T-helper 17 cell (primary cell): ENCODE data around the gene DHRS4. TPM values are rescaled to one million over a fixed set of nuclear protein-coding genes. Genes with fewer than 3 reads are reported as not detected.
A peak's percentile ranks its signal among the peaks of the same experiment; 100 is the strongest.
"Not testable (repeated sequence)": the region's sequence is repeated elsewhere in the genome, so short reads cannot be mapped to it uniquely, and the experiment has no call there.

Source experiments
- ATAC-seq: fragments of 150-1000 bp; cut with Tn5 transposase; 2 replicates; pipeline ENCODE4 v1.10.0; 2021; ENCODE audit warnings: mild to moderate bottlenecking, moderate library complexity
- DNase-seq, 3 donors: peaks; one replicate each; pipeline versions ENCODE4 v3.0.0 to v3.0.0-alpha.2; 2020 to 2021
- H3K9me3 ChIP-seq: one replicate; pipeline ENCODE4 v1.7.0; 2013; ENCODE audit warnings: low read length, mild to moderate bottlenecking; ENCODE audit not compliant: control insufficient read depth, poor library complexity, severe bottlenecking
- H3K27ac Mint-ChIP-seq: one replicate; pipeline ENCODE4 v1.8.0; 2022; ENCODE audit warnings: mild to moderate bottlenecking, moderate library complexity, mixed read lengths
- H3K27me3 Mint-ChIP-seq: one replicate; pipeline ENCODE4 v1.8.0; 2022; ENCODE audit warnings: mixed read lengths
- H3K36me3 Mint-ChIP-seq: one replicate; pipeline ENCODE4 v1.8.0; 2022; ENCODE audit warnings: low read depth, mixed read lengths
- H3K4me1 Mint-ChIP-seq: one replicate; pipeline ENCODE4 v1.8.0; 2022; ENCODE audit warnings: mild to moderate bottlenecking, mixed read lengths
- H3K4me3 Mint-ChIP-seq: one replicate; pipeline ENCODE4 v1.8.0; 2022; ENCODE audit warnings: mild to moderate bottlenecking, moderate library complexity, mixed read lengths
- total RNA-seq, 4 donors: library from RNA in 2 of 4; stranded (reverse) in 2 of 4; gene quantifications; one replicate each; pipeline ENCODE4 v1.2.3 and lab custom pipeline; 2022 to 2026

DHRS4 gene
- total RNA-seq, 2 donors from 2014 or later: 7.6 to 13.4 TPM

- not testable (repeated sequence) for H3K4me3 Mint-ChIP-seq, DNase-seq, H3K4me1 Mint-ChIP-seq, H3K36me3 Mint-ChIP-seq, H3K9me3 ChIP-seq, H3K27ac Mint-ChIP-seq, H3K27me3 Mint-ChIP-seq
- peak; percentile 52 for ATAC-seq
Observed at GRCh38 chr14:23977208-23977607, 23.6 kb downstream of the DHRS4 start.

- H3K27ac Mint-ChIP-seq, DNase-seq, H3K4me3 Mint-ChIP-seq, H3K36me3 Mint-ChIP-seq, H3K9me3 ChIP-seq, ATAC-seq, H3K4me1 Mint-ChIP-seq, H3K27me3 Mint-ChIP-seq: not testable (repeated sequence)
Observed at GRCh38 chr14:23981951-23982813, 28.6 kb downstream of the DHRS4 start.

- ATAC-seq (no peak), DNase-seq (no peak)
- H3K36me3 Mint-ChIP-seq: no peaks in the 10 kb centered on the region
- H3K9me3 ChIP-seq: no peaks in the 10 kb centered on the region
- H3K4me1 Mint-ChIP-seq: peaks cover 23% of the 10 kb centered on the region
- no peak overlapping the region for H3K27ac Mint-ChIP-seq
- H3K4me3 Mint-ChIP-seq: no peak overlapping the region
- no peaks in the 10 kb centered on the region for H3K27me3 Mint-ChIP-seq
Observed at GRCh38 chr14:23984891-23985602, 31.5 kb downstream of the DHRS4 start.

- H3K9me3 ChIP-seq, ATAC-seq, H3K36me3 Mint-ChIP-seq, DNase-seq, H3K27me3 Mint-ChIP-seq: not testable (repeated sequence)
- H3K4me3 Mint-ChIP-seq: peak overlapping the region; percentile 87
- peaks cover 20% of the 10 kb centered on the region for H3K4me1 Mint-ChIP-seq
- H3K27ac Mint-ChIP-seq: peak overlapping the region; percentile 51
Observed at GRCh38 chr14:23988223-23988606, 34.6 kb downstream of the DHRS4 start.

GRCh38 chr14:23988607-23989363, 35.2 kb downstream of the DHRS4 start, which contains the start of gene DHRS4L2:
TSS of gene DHRS4L2 (plus strand) at chr14:23988929. CDS start at chr14:23988948, 19 bp downstream.
- peak; percentile 96 for ATAC-seq
- peak within 1 kb of the TSS; percentile 83 for H3K27ac Mint-ChIP-seq
- not testable (repeated sequence) for H3K27me3 Mint-ChIP-seq

GRCh38 chr14:23989734-23990445, 36.3 kb downstream of the DHRS4 start:
- not testable (repeated sequence) for H3K27me3 Mint-ChIP-seq, H3K9me3 ChIP-seq, DNase-seq, ATAC-seq, H3K36me3 Mint-ChIP-seq
- Mint-ChIP-seq H3K4me1 (peaks cover 22% of the 10 kb centered on the region), H3K4me3 (peak overlapping the region; percentile 87), H3K27ac (peak overlapping the region; percentile 83)

More at GRCh38 chr14:23988607-23989363, 35.2 kb downstream of the DHRS4 start, which contains the start of gene DHRS4L2:
- peak within 1 kb of the TSS; percentile 87 for H3K4me3 Mint-ChIP-seq
- peak; percentile 56 to 71 (median 67) for DNase-seq
- H3K4me1 Mint-ChIP-seq: peaks cover 20% of the 10 kb centered on the region
- H3K36me3 Mint-ChIP-seq, H3K9me3 ChIP-seq: not testable (repeated sequence)

GRCh38 chr14:23990961-23991360, 37.4 kb downstream of the DHRS4 start:
- not testable (repeated sequence) for DNase-seq, ATAC-seq, H3K27ac Mint-ChIP-seq

GRCh38 chr14:23993042-23993441, 39.5 kb downstream of the DHRS4 start:
- H3K4me1 Mint-ChIP-seq: peaks cover 16% of the 10 kb centered on the region
- H3K4me3 Mint-ChIP-seq, ATAC-seq, H3K27me3 Mint-ChIP-seq, H3K9me3 ChIP-seq, H3K27ac Mint-ChIP-seq, DNase-seq, H3K36me3 Mint-ChIP-seq: not testable (repeated sequence)

More at GRCh38 chr14:23990961-23991360, 37.4 kb downstream of the DHRS4 start:
- H3K9me3 ChIP-seq, H3K36me3 Mint-ChIP-seq, H3K4me3 Mint-ChIP-seq, H3K27me3 Mint-ChIP-seq: not testable (repeated sequence)
- H3K4me1 Mint-ChIP-seq: peaks cover 19% of the 10 kb centered on the region

- not testable (repeated sequence) for DNase-seq, H3K4me3 Mint-ChIP-seq
Observed at GRCh38 chr14:23996009-23996408, 42.4 kb downstream of the DHRS4 start.

GRCh38 chr14:23996825-23997224, 43.3 kb downstream of the DHRS4 start:
- not testable (repeated sequence) for DNase-seq

More at GRCh38 chr14:23996009-23996408, 42.4 kb downstream of the DHRS4 start:
- not testable (repeated sequence) for H3K9me3 ChIP-seq, ATAC-seq, H3K4me1 Mint-ChIP-seq, H3K27ac Mint-ChIP-seq, H3K27me3 Mint-ChIP-seq, H3K36me3 Mint-ChIP-seq

GRCh38 chr14:23999640-24000039, 46.1 kb downstream of the DHRS4 start:
- H3K4me1 Mint-ChIP-seq, H3K36me3 Mint-ChIP-seq, H3K4me3 Mint-ChIP-seq, H3K9me3 ChIP-seq, H3K27me3 Mint-ChIP-seq, ATAC-seq, H3K27ac Mint-ChIP-seq, DNase-seq: not testable (repeated sequence)

More at GRCh38 chr14:23996825-23997224, 43.3 kb downstream of the DHRS4 start:
- H3K4me3 Mint-ChIP-seq, ATAC-seq, H3K27me3 Mint-ChIP-seq, H3K9me3 ChIP-seq, H3K4me1 Mint-ChIP-seq, H3K36me3 Mint-ChIP-seq, H3K27ac Mint-ChIP-seq: not testable (repeated sequence)

GRCh38 chr14:24001078-24001477, 47.5 kb downstream of the DHRS4 start:
- ATAC-seq: not testable (repeated sequence)

More at GRCh38 chr14:24001078-24001477, 47.5 kb downstream of the DHRS4 start:
- not testable (repeated sequence) for H3K27me3 Mint-ChIP-seq, H3K4me3 Mint-ChIP-seq, H3K27ac Mint-ChIP-seq, H3K36me3 Mint-ChIP-seq, H3K4me1 Mint-ChIP-seq, DNase-seq, H3K9me3 ChIP-seq
